DND-41 (cell line): ENCODE data around the gene GNB1L.

Experiments used
- ATAC-seq: fragments of 200-7000 bp; cut with Tn5 transposase; 3 replicates; pipeline ENCODE4 v1.9.1; 2021; ENCODE audit warnings: low read depth; ENCODE audit not compliant: insufficient read depth
- DNase-seq: peaks from one replicate; pipeline ENCODE4 v3.0.0-alpha.2; 2020
- H2AFZ ChIP-seq: 2 replicates; pipeline ENCODE4 v1.6.0; 2012; ENCODE audit warnings: low read depth, low read length
- H3K27ac ChIP-seq: 2 replicates; pipeline ENCODE4 v1.5.1; 2012; ENCODE audit warnings: low read length, inconsistent platforms
- H3K27me3 ChIP-seq: fragments of 200-600 bp; sonication (generic); 2 replicates; pipeline ENCODE4 v1.6.0; 2012; ENCODE audit warnings: low read length, mild to moderate bottlenecking, inconsistent platforms; ENCODE audit not compliant: insufficient read depth, poor library complexity
- H3K36me3 ChIP-seq: 2 replicates; pipeline ENCODE4 v1.5.1; 2012; ENCODE audit warnings: low read length, inconsistent platforms; ENCODE audit not compliant: insufficient read depth
- H3K4me1 ChIP-seq: 2 replicates; pipeline ENCODE4 v1.5.1; 2012; ENCODE audit warnings: mild to moderate bottlenecking, low read length; ENCODE audit not compliant: insufficient read depth
- H3K4me2 ChIP-seq: 2 replicates; pipeline ENCODE4 v1.6.0; 2012; ENCODE audit warnings: mild to moderate bottlenecking, moderate library complexity, low read length, inconsistent platforms; ENCODE audit not compliant: insufficient read depth
- H3K4me3 ChIP-seq, 2 experiments: fragments of 200-600 bp in 1 of 2; shearing (Covaris generic) in 1 of 2; 2 replicates each; pipeline ENCODE4 v1.5.1; 2012 to 2016; ENCODE audit warnings: inconsistent platforms in 2 of 2, low read length in 2 of 2, mild to moderate bottlenecking in 2 of 2, low read depth in 1 of 2, moderate library complexity in 1 of 2
- H3K79me2 ChIP-seq: 2 replicates; pipeline ENCODE4 v1.6.0; 2012; ENCODE audit warnings: low read length, inconsistent platforms; ENCODE audit not compliant: insufficient read depth
- H3K9ac ChIP-seq: 2 replicates; pipeline ENCODE4 v1.6.0; 2012; ENCODE audit warnings: low read depth, mild to moderate bottlenecking, inconsistent platforms, low read length, moderate library complexity
- H3K9me3 ChIP-seq: 2 replicates; pipeline ENCODE4 v1.5.1; 2012; ENCODE audit warnings: low read length, moderate library complexity, mild to moderate bottlenecking, inconsistent platforms; ENCODE audit not compliant: insufficient read depth, severe bottlenecking
- H4K20me1 ChIP-seq: 2 replicates; pipeline ENCODE4 v1.6.0; 2012; ENCODE audit warnings: low read length; ENCODE audit not compliant: insufficient read depth
- CTCF ChIP-seq: IDR thresholded peaks from 2 replicates; pipeline ENCODE4 v1.5.1; 2012; ENCODE audit warnings: borderline replicate concordance, low read length, moderate library complexity, mild to moderate bottlenecking; ENCODE audit not compliant: poor library complexity, severe bottlenecking; ENCODE audit errors: extremely low read depth
- EZH2 ChIP-seq: IDR thresholded peaks from 3 replicates; pipeline ENCODE4 v1.6.1; 2012; ENCODE audit warnings: borderline replicate concordance, low read depth, mild to moderate bottlenecking, moderate library complexity, low read length, inconsistent platforms; ENCODE audit not compliant: severe bottlenecking

Gene GNB1L

DNA sequence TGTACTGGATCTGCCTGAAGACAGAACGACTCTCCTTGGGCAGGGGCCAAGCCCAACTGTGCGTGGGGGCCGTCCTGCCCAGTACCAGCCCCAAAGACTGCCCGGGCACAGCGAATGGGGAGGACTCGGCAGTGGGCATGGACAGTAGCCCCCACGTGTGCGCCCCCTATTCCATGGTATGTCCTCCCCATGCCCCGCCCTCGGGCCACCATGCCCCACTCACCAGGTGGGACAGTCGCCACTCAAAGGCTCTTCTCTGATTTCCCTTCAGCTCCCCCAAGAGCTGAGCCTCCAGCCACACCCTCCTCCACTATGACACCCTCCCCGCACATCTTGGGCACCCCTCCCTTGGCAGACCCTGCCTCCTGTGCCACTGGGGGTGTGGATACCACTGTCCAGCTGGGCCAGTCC is 43.5 kb downstream of the GNB1L start:
- peaks cover 14% of the 10 kb centered on the region for H4K20me1 ChIP-seq
- H3K27me3 ChIP-seq, result no peaks in the 10 kb centered on the region
- no peak for ATAC-seq
- no peak overlapping the region for H3K4me2 ChIP-seq
- no peaks in the 10 kb centered on the region for H3K79me2 ChIP-seq
- no peak overlapping the region for H3K4me3 ChIP-seq
- H3K36me3 ChIP-seq, result peaks cover 51% of the 10 kb centered on the region
- no peak overlapping the region for H3K27ac ChIP-seq
- no peak overlapping the region for H3K9ac ChIP-seq
- no peak for TF ChIP-seq CTCF
- DNase-seq, result no peak
- no peaks in the 10 kb centered on the region for H3K4me1 ChIP-seq
- no peaks in the 10 kb centered on the region for H3K9me3 ChIP-seq
- no peak overlapping the region for H2AFZ ChIP-seq

DNA sequence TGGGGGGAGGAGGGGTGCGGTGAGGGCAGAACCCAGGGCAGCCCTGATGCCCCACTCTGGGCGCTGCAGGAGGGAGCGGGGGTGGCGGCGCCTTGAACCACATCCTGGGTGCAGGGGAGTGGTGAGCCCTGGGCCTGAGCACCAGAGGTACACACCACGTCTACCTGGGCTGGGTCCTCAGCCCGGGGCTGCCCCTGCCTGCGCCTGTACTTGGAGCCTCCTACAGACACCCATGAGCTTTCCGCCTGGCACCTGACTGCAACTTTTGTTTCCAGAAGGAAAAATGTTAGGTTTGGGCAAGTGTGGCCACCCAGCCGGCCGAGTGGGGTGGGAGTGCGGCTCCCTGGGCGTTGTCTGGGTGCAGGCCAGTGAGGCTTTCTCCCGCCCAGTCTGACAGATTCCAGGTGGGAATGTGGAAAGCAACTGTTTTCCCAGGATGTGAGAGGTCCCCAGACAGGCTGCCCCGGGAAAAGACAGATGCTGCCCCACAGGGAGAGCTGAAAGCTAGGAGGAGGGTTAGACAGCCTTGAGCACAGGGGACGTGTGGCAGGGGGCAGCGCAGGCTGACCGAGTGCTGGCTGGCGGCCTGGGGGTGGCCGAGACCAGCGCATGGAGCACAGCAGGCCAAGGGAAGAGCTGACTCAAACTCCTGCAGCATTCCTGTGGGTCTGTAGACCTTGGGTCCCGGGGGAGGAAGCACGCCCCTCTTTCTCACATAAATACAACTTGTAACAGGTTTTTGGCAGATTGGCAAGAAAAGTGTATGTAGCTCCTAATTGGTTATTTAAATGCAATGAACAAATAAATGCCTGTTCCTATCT is 44.1 kb downstream of the GNB1L start:
- Histone ChIP-seq H3K27ac (no peak overlapping the region), H3K79me2 (no peaks in the 10 kb centered on the region), H2AFZ (no peak overlapping the region), H3K9ac (no peak overlapping the region), H3K4me2 (no peak overlapping the region), H4K20me1 (peaks cover 10% of the 10 kb centered on the region; the same call in 1 of the 2 replicates), H3K4me1 (no peaks in the 10 kb centered on the region), H3K4me3 (no peak overlapping the region), H3K36me3 (peaks cover 53% of the 10 kb centered on the region), H3K27me3 (no peaks in the 10 kb centered on the region), H3K9me3 (no peaks in the 10 kb centered on the region)
- DNase-seq (no peak), ATAC-seq (0 out of 3 replicates have a peak, but pooled peaks have one; percentile 22)
- TF ChIP-seq CTCF, result no peak
- TF ChIP-seq EZH2, result no peak

GRCh38 chr22:19809741-19810140 is 44.9 kb downstream of the GNB1L start:
- Histone ChIP-seq H3K79me2 (no peaks in the 10 kb centered on the region), H3K9ac (no peak overlapping the region), H3K27me3 (no peaks in the 10 kb centered on the region), H3K9me3 (no peaks in the 10 kb centered on the region), H4K20me1 (peaks cover 10% of the 10 kb centered on the region; the same call in 1 of the 2 replicates), H3K36me3 (peaks cover 51% of the 10 kb centered on the region), H3K4me1 (no peaks in the 10 kb centered on the region), H2AFZ (no peak overlapping the region), H3K4me2 (no peak overlapping the region), H3K4me3 (no peak overlapping the region), H3K27ac (no peak overlapping the region)
- TF ChIP-seq EZH2, result no peak
- TF ChIP-seq CTCF, result no peak
- ATAC-seq (no peak), DNase-seq (no peak)
